IPS-18c (cell line): ENCODE results near the gene FCGR3B.
A peak's percentile ranks its signal among the peaks of the same experiment; 100 is the strongest.
"Not testable (repeated sequence)": the region's sequence is repeated elsewhere in the genome, so short reads cannot be mapped to it uniquely, and the experiment has no call there.

Experiments used
- H3K4me3 ChIP-seq: 2 replicates; pipeline ENCODE4 v1.7.0; 2013; ENCODE audit warnings: low read depth, mild to moderate bottlenecking, low read length, moderate library complexity; ENCODE audit not compliant: insufficient read depth
- H3K9me3 ChIP-seq: one replicate; pipeline ENCODE4 v1.6.1; 2013; ENCODE audit warnings: mild to moderate bottlenecking, low read length, moderate library complexity; ENCODE audit not compliant: control insufficient read depth, insufficient read depth

FCGR3B gene

DNA sequence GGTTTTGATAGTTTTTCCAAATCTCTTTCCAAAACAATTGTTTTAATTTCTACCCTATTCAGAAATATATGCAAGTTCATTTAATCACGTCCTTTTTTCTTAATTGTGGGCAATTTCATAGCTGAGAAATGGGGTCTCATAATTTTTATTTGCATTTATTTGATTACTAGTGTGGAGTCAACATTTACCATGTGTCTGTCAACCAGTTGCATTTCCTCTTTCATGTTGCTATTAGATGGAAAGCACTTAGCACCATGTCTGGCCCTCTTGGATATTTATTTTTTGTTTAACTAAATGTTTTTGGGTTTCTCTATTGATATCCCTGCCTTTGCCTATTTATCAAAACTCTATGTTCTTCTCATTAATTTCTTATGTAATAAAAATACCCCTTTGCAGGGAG lies 13.9 kb upstream of the FCGR3B start:
- H3K9me3 ChIP-seq, H3K4me3 ChIP-seq: not testable (repeated sequence)

DNA sequence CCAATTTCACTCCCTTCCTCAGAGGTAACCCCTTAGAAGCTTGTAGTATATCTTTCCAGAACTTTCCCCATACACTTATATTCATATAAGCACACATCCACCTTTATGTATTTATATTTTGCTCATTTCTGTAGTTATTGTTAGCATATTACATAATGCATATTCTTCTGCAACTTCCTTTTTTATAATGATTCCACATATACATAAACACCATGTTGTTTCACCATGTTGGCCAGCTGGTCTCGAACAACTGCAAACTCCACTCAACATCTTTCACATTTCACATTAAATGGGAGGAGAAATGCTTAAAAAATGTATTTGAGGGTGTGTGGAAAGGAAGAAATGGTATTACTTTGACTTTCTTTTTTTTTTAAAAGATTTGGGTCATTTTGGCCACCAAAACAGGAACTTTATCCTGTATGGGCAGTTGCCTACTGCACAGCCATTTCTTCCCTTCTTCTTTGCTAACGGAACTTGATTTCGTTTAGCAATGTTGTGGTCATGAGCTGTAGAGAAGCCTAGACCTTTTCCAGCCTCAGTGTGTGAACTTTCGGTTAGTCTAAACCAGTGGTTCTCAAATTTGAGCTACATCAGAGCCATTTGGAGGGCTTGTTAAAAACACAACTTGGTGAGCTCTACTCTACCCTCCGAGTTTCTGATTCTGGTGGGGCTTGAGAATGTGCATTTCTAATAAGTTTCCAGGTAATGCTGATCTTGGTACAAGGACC lies 12.7 kb upstream of the FCGR3B start:
- not testable (repeated sequence) for H3K9me3 ChIP-seq, H3K4me3 ChIP-seq

DNA sequence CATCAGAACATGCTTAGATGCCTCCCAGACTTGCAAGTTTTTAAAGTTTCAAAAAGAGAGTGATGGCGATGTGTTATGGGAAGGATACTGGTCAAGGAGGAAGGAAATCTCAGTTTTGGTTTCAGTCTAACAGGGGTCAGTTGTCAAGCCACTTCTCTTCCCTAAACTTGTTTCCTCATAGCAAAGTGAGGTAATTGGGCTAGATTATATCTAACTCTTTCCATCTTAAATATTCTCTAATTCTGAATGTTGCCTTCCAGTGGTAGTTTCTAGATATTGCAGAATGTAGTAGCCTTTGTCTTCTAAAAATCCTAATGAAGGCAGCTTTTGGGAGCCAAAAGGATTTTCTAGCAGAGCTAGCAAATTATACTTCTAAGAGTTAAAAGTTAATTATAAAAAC lies 11.7 kb upstream of the FCGR3B start:
- not testable (repeated sequence) for H3K4me3 ChIP-seq, H3K9me3 ChIP-seq

DNA sequence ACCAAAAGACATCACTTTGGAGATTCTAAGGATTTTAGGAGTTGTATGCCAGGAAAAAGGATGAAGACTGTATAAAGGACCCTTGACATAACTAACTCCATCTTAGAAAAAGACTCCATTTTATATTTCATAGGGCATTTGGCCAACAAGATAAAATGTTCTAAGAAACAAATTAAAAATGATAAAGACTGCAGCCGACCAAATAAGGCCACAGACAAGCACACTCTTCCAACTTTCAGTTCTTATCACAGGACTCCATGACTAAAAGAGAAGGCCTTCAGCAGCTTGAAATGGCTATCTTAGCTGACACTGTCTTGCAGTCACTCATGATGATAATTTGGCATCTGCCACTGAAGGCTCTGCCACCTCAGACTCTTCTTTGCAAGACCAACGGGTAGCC lies 8.2 kb upstream of the FCGR3B start:
- not testable (repeated sequence) for H3K4me3 ChIP-seq, H3K9me3 ChIP-seq

DNA sequence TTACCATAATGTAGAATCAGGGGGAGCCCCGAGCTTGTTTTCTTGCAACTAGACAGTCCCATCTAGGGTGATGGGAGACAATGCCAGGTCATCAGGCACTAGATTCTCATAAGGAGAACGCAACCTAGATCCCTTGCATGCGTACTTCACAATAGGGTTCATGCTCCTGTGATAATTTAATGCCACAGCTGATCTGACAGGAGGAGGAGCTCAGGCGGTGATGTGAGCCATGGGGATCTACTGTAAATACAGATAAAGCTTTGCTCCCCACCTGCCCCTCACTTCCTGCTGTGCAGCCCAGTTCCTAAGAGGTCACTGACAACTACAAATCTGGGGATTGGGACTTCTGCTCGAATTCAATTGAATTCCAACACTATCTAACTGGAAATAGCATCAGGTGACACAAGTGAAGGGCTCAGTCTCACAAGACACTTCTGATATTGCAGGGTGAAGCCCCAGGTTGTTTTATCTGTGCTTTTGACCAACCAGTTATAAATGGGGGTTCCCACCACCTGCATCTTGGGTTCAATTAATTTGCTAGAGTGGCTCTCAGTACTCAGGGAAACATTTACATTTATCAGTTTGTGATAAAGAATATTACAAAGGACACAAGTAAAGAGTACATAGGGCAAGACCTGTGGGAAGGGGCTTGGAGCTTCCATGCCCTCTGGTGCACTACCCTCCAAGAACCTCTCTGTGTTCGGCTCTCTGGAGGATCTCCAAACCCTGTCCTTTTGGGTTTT lies 7.4 kb upstream of the FCGR3B start:
- H3K4me3 ChIP-seq, H3K9me3 ChIP-seq: not testable (repeated sequence)

DNA sequence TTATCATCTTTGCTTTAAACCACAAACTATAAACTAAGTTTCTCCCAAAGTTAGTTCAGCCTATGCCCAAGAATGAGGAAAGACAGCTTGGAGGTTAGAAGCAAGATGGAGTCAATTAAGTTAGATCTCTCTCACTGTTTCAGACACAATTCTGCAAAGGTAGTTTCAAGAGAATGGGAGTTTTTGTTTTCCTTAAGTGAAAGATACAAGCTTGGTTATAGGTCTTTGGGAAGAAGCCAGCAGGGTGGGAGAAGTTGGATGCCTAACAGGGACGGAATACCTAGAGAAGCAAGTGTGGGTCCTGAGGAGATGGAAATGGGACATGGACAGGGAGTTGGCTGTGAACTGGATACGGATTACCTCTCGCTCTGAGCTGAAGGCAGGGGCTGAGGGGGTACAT lies 6.0 kb upstream of the FCGR3B start:
- H3K4me3 ChIP-seq, H3K9me3 ChIP-seq: not testable (repeated sequence)

DNA sequence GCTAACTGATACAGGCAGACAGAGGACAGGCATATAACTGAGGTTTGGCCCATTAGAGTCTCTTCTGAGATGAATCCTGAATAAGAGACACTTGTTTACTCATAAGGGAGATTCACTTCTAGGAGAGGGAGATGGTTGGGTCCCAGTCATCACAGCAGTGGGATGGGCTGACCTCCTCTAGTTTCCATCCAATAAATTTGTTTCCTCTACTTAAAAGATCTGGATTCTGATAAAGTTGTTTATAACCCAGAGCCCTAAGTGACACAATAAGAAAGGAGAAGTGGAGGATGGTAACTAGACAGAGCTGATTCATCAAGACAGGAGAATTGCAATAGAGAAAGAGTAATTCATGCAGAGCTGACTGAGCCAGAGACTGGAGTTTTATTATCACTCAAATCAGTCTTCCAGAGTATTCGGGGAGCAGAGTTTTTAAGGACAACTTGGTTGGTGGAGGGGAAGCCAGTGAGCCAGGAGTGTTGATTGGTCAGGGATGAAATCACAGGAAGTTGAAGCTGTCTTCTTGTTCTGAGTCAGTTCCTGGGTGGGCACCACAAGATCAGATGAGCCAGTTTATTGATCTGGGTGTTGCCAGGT lies 5.3 kb upstream of the FCGR3B start:
- not testable (repeated sequence) for H3K9me3 ChIP-seq, H3K4me3 ChIP-seq

DNA sequence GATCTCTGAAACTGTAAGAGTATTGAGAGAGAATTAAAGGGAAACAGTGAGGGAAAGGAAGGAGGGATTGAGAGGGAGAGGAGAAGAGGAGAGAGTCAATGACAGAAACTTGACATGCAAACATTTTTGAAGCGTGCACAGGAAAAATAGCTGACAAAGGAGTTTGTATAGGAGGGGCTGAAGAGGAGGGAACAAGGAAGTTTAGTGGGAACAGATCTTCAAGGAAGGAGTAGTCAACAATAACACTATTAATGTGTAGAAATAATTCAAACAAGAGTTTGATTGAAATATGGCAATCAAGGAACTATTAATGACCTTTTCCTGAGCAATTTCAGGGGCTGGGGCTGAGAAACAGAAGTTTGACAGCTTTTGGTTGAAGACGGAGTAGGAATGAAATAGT lies 4.0 kb upstream of the FCGR3B start:
- H3K4me3 ChIP-seq, H3K9me3 ChIP-seq: not testable (repeated sequence)

DNA sequence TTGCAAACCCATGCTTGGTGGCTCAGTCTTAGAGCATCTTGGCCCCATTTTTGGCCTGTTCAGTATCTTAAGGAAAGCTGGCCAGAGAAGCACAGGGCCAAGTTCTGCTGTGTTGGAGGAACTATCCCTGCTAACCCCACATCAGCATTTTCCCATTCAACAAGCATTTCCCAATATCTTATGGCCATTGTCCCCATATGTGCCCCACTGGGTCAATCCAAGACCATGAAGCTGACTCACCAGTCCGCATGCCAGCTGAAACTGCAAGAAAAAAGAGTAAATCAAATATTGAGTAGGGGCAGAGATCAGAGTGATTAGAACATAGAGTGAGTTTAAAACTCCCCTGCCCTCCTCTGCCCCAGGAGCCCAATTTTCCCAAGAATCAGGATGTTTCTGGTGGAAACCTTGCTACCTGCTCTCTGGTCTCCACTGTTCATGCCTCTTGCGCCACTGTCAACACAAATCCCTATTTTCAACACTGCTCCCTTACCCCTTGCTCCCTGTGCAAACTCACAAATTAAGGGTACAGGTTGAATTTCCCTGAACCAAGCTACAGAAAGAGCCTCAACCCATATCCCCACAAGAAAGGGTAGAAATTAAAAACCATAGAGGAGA lies 741 bp downstream of the FCGR3B start:
- not testable (repeated sequence) for H3K4me3 ChIP-seq, H3K9me3 ChIP-seq

DNA sequence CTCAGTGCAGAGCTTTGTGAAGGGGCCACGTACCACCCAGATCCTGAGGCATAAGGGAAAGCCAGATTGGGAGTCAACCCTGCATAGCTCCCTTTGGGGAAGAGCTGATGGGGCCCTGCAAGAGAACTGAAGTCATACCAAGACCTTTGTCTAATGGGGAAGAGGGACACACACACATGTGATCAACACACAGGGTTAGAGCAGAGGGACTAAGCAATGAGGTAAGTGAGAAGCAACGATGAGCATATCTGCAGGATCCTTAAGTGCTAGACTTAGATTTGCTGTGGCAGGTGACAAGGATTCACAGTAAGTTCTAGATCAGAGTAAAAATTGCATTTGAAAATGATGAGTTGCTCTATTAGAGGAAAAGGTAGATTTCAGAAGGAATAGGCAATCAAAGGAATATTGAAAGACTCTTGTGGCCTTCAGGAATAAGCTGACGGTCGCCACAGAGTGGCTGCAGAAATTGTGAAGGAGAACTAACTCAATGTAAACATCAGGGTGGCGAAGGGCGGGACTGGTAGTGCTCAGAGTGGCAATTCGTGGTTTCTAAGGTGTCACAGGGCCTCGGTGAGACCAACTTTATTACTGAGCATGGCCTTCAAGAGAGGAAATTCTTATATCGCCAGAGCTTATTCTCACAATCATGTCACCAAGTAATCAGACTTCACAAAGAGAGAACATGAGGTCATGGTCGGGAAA lies 4.4 kb downstream of the FCGR3B start:
- not testable (repeated sequence) for H3K4me3 ChIP-seq, H3K9me3 ChIP-seq

DNA sequence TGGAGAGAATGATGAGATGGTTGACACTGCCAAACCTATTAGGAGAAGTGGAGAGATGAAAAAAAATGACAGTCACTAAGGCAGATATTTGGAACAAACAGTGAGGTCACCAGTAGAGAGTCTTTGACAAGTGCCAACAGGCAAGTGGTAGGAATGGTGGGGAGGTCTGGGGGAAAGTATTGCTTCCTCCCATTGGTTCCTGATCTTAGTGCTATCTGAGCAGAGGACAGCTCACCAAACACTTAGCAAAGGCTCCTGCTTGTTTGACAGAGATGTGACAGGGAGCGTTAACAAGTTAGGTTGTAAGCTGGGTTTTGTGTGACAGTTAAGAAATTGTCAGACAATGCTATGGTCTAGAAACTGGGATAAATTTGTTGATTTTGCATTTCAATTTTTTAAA lies 6.4 kb downstream of the FCGR3B start:
- not testable (repeated sequence) for H3K9me3 ChIP-seq, H3K4me3 ChIP-seq

DNA sequence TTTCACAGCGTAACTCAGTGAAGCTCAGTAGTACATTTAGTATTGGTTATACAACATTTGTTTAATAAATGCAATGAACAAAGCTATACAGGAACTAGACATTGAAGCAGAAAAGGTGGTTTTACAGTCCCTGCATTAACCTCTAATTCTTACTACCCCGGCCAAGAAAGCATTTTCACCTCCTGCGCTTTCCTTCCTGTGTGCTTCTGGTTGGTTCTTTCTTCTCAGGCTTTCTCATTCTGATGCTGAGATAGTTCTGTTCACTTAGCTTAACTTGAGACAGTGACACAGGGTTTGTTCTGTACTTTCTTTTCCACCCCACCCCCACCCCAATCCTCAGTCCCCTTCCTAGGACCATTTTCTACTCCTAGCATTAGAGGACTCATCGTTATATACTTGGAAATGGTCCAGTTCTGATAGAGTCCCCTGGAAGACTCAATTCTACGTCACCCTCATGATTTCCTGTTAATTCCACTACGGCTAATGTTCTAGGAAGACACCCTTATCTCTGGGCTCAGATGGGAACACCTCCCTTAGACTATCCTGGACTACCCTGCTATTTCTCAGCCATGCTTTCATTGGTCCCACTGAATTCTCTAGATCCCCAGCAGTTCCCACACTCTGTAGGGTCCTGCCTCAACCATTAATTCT lies 7.5 kb downstream of the FCGR3B start:
- H3K4me3 ChIP-seq, H3K9me3 ChIP-seq: not testable (repeated sequence)

DNA sequence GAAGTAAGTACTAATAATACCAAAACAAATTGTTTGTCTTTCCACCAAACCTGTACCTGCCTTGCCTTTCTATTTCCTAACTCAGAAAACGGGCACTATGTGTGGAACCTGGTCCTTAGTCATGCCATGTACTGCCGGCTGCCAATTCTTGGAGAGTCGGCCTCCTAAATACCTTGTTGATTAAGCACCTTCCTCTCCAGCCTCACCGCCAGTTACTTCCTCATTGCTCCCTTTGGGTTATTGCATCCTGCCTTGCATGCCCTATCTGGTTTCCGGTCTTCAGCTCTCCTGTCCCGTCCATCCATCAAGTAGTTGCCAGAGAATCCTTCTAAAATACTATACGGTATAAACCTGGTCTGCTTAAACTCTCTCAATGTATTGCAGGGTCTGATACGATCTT lies 8.9 kb downstream of the FCGR3B start:
- H3K4me3 ChIP-seq, H3K9me3 ChIP-seq: not testable (repeated sequence)

DNA sequence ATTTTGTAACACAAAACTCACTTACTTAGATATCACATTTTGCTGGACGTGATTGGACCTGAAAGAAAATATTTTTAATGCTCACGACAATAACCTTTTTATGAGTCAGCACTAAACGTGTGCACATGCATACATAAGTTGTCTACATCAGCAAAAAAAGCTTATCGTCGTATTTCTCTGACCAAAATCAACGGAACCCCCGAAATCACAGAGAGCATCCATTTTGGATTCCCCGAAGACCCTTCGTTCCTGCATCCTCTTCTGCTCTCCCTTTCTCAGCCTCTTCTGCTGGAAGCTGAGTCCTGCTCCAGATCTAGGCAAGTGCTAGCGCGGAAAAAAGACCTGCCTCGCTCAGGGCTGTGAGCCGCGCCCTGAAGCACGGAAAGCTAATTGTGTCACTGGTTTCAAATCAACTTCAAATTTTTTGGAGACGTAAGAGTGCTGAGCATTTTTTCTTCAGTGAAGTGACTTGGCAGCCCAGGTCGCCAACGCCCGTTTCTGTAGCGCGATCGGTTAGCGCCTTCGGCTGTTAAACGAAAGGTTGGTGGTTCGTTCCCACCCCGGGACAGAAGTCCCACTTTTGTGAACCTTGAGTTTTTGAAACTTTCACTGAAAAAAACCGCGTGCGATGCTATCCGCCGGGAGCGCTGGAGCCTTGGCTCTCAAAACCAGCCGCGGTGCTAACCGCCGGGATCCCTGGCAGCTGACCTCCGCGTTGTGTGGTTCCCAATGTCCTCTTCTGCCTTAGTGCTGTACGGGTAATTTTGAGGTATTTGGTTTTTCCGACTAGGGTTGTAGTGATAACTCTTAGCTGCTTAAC lies 9.6 kb downstream of the FCGR3B start:
- H3K4me3 ChIP-seq: peak overlapping the region; percentile 74

DNA sequence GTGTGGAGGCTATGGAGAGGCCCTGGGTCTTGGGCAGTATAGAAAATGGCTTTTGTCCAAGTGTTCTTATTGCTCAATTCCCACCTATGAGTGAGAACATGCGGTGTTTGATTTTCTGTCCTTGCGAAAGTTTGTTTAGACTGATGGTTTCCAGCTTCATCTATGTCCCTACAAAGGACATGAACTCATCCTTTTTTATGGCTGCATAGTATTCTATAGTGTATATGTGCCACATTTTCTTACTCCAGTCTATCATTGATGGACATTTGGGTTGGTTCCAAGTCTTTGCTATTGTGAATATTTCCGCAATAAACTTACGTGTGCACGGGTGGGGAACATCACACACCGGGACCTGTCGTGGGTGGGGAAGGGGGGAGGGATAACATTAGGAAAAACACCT lies 10.6 kb downstream of the FCGR3B start:
- H3K9me3 ChIP-seq, H3K4me3 ChIP-seq: not testable (repeated sequence)

More for the DNA sequence above, 9.6 kb downstream of the FCGR3B start:
- not testable (repeated sequence) for H3K9me3 ChIP-seq

DNA sequence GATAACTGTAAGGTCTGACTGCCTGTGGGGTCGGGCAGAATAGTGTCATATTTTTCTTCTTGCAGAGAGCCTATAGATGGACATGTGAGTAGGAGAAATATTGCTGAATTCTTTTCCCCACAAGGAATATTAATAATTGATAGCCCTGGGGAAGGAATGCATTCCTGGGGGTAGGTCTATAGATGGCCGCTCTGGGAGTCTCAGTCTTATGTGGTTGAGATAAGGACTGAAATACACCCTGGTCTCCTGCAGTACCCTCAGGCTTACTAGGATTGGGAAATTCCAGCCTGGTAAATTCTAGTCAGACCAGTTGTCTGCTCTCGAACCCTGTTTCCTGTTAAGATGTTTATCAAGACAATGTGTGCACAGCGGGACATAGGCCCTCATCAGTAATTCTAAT lies 12.5 kb downstream of the FCGR3B start:
- not testable (repeated sequence) for H3K9me3 ChIP-seq, H3K4me3 ChIP-seq
